Activated T-cell treated with anti-CD3 and anti-CD28 coated beads, Interleukin-2, amount 50 U/mL, for 72 hours (primary cell): ENCODE results near the gene ZNF358. TPM values are rescaled to one million over a fixed set of nuclear protein-coding genes. Genes with fewer than 3 reads are reported as not detected.
A peak's percentile ranks its signal among the peaks of the same experiment; 100 is the strongest.

Source experiments
- ATAC-seq, 2 donors: fragments of 150-1000 bp; cut with Tn5 transposase; replicated peaks in 1 of 2; 2 replicates each; pipeline ENCODE4 v1.10.0; 2021; ENCODE audit warnings: moderate library complexity in 2 of 2, mild to moderate bottlenecking in 1 of 2
- DNase-seq, 2 donors: peaks; one replicate each; pipeline ENCODE4 v3.0.0; 2021 to 2022; ENCODE audit warnings: mixed read lengths in 1 of 2
- H3K27ac Mint-ChIP-seq: one replicate; pipeline ENCODE4 v1.8.0; 2022; ENCODE audit warnings: mild to moderate bottlenecking, moderate library complexity, mixed read lengths
- H3K27me3 Mint-ChIP-seq: one replicate; pipeline ENCODE4 v1.8.0; 2022; ENCODE audit warnings: low read depth, mixed read lengths
- H3K36me3 Mint-ChIP-seq, 2 donors: one replicate each; pipeline ENCODE4 v1.8.0; 2022; ENCODE audit warnings: mixed read lengths in 2 of 2, mild to moderate bottlenecking in 1 of 2; ENCODE audit not compliant: insufficient read depth in 2 of 2
- H3K4me1 Mint-ChIP-seq: one replicate; pipeline ENCODE4 v1.8.0; 2022; ENCODE audit warnings: low read depth, mixed read lengths
- H3K4me3 Mint-ChIP-seq, 2 donors: one replicate each; pipeline ENCODE4 v1.8.0; 2022; ENCODE audit warnings: mild to moderate bottlenecking in 2 of 2, mixed read lengths in 2 of 2, moderate library complexity in 2 of 2
- H3K9me3 Mint-ChIP-seq, 2 donors: one replicate each; pipeline ENCODE4 v1.8.0; 2022; ENCODE audit warnings: mixed read lengths in 2 of 2
- total RNA-seq, 2 donors: library from RNA; stranded (reverse); gene quantifications; one replicate each; pipeline ENCODE4 v1.2.3, GENCODE V29; 2022

ZNF358 gene
- total RNA-seq, 2 donors from 2014 or later: 13.6 to 14.1 TPM

DNA sequence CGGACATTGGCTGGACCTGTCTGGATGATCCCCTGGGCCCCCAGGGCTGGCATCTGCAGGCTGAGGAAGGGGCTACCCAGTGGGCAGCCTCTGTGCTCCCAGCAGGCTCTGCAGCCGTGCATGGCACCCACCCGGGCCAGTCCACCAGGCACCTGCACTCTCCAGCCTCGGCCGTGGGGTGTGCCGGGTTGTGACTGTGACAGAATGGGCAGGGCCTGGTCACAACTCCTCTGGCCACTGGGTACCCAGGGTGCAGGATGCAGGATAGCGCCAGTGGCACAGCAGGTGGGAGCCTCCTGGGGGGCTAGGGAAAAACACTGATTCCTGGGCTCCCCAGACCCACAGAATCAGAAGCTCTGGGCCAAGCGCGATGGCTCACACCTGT, 37.1 kb upstream of the ZNF358 start:
- DNase-seq (no peak), ATAC-seq (no peak)
- Mint-ChIP-seq H3K4me1 (peaks cover 8% of the 10 kb centered on the region), H3K36me3 (no peaks in the 10 kb centered on the region), H3K27me3 (peaks cover 7% of the 10 kb centered on the region), H3K27ac (no peak overlapping the region), H3K9me3 (no peaks in the 10 kb centered on the region), H3K4me3 (no peak overlapping the region)

DNA sequence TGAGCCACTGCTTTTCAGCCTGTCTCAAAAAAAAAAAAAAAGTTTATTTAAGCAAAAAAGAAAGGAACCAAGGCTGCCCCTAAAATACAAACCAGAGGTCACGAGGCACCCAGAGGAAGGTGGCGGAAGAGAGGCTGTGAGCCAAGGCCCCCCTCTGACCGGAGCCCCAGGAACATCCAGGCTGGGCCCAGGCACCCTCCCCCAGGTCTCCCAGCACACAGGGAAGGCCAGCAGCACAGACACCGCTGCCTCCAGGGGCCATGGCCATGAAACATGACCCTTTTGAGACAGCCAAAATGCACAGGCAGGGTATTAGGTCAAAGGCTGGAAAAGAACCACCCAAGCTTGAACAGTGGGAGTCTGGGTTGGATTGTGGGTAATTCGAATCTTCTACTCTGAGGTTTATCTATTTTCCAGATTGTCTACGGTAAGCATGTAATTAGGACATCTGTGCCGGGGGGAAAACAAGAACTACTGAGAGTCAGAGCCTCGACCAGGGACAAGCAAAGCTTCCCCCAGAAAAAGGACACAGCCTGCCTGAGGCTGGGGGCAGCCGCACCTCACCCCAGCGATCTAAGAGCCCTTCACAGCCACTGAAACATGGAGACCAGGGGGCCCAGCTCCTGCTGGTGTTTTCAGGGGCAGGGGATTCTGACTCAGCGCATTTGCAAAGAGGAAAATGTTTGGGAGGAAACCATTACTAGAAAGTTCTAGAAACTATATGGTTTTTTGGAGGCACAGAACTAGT, 35.5 kb upstream of the ZNF358 start:
- H3K36me3 Mint-ChIP-seq: no peaks in the 10 kb centered on the region
- H3K4me3 Mint-ChIP-seq: no peak overlapping the region
- peaks cover 7% of the 10 kb centered on the region for H3K27me3 Mint-ChIP-seq
- no peaks in the 10 kb centered on the region for H3K9me3 Mint-ChIP-seq
- peak overlapping the region; percentile 56 for H3K27ac Mint-ChIP-seq
- DNase-seq (no peak), ATAC-seq (no peak)
- H3K4me1 Mint-ChIP-seq: peaks cover 8% of the 10 kb centered on the region

- no peak overlapping the region for H3K27ac Mint-ChIP-seq
These were observed 35.0 kb upstream of the ZNF358 start for GRCh38 chr19:7480970-7481255.

DNA sequence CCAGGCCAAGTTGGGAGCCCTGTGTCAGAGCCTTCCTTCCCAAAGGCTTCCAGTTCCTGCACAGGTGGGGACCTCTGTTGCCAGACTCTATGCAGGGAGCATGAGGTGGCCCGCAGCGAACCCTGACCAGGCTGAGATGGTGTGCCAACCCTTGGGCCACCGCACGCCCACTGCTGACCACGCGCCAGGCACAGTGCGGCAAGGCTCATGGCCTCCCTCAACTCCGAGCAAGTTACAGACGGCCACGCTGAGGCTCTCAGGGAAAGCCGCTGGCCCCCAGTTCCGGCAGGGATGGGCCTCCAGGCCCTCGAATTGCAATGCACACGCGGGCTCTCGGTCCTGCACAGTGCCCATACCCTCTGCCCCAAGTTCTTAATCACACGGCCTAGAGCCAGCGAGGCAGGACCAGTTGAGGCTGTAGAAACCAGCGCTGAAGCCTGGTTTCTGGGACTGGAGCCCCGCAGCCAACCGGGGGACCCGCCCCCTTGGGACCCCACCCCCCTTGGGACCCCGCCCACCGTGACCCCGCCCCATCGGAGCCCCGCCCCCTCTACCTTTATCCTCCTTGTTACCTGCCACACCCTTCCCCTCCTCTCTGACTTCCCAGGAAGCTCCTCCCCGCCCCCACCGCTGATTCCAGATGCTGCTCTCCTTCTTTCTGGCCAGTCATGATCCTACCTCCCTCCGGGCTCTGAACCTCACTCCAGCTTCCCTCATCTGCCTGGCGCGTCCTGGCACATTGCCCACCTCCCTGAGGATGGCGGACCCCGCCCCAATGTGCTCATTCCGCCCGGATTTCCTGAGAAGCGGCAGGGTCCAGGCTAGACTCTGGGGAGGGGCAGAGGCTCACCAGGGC, 33.1 kb upstream of the ZNF358 start:
- Mint-ChIP-seq H3K36me3 (no peaks in the 10 kb centered on the region), H3K27ac (no peak overlapping the region), H3K9me3 (no peaks in the 10 kb centered on the region), H3K4me1 (peaks cover 8% of the 10 kb centered on the region), H3K27me3 (peaks cover 7% of the 10 kb centered on the region), H3K4me3 (peak overlapping the region in 1 of 2 donors; percentile 63)
- DNase-seq: no peak
- ATAC-seq: peak; percentile 20 to 24

More at GRCh38 chr19:7480970-7481255, 35.0 kb upstream of the ZNF358 start:
- Mint-ChIP-seq H3K4me3 (no peak overlapping the region), H3K4me1 (peaks cover 8% of the 10 kb centered on the region), H3K27me3 (peaks cover 7% of the 10 kb centered on the region), H3K9me3 (no peaks in the 10 kb centered on the region), H3K36me3 (no peaks in the 10 kb centered on the region)
- ATAC-seq (no peak), DNase-seq (no peak)

- Mint-ChIP-seq H3K27ac (no peak overlapping the region), H3K9me3 (no peaks in the 10 kb centered on the region), H3K4me1 (peaks cover 8% of the 10 kb centered on the region), H3K4me3 (no peak overlapping the region), H3K27me3 (peaks cover 7% of the 10 kb centered on the region), H3K36me3 (no peaks in the 10 kb centered on the region)
- DNase-seq (no peak), ATAC-seq (peak in 1 of 2 donors; percentile 6)
These were observed 32.1 kb upstream of the ZNF358 start for GRCh38 chr19:7483720-7484201.

DNA sequence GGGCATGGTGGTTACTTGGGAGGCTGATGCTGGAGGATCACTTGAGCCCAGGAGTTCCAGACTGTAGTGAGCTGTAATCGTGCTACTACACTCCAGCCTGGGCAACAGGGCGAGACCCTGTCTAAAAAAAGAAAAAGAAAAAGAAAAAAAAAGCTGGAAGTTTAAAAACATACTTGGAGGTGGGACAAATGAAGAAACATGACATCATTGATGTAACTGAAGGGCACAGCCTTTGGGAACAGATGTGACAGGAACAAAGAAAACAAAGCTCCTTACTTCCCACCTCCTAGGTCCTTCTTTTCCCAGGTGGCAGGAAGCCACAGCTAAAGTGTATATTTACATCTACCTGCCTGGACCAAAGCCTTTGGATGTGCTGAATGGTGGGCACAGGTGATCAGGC, 29.0 kb upstream of the ZNF358 start:
- peak overlapping the region; percentile 46 for H3K27ac Mint-ChIP-seq

DNA sequence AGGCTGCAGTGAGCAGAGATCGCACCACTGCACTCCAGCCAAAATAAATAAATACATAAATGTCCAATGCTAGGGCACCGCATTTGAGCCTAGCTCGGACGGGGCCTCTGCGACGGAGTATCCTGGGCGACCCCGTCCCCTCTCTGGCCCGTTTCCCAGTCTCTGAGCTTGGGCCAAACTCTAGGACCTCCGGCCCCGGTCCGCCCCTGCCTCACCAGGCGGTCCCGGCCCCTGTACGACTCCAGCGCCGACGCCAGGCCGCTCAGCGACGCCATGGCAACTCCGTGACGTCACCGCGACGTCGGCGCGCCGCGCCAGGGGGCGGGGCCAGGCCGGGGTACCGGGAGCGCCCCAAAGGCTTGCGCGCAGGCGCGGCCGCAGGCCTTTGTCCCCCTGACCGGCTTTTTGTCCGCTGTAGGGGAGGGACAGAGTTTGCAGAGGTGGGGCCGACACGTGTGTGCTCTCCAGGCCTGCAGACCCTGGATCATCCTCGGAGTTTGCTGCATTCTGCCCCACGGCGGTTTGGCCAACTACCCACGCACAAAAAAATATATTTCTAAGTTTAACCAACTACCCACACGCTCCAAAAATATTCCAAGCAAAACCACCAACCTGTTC, 27.1 kb upstream of the ZNF358 start, which contains the start of gene PEX11G:
PEX11G (minus strand) TSS at position 300 of the 618 bp plus-strand sequence; CDS start at position 275, 25 bp downstream.
- H3K4me3 Mint-ChIP-seq: peak within 1 kb of the TSS; percentile 77 to 93
- H3K9me3 Mint-ChIP-seq: peaks cover 0 to 2% of the 10 kb centered on the region in 2 donors
- ATAC-seq (peak; percentile 80 to 83), DNase-seq (peak; percentile 91 to 97)
- H3K27me3 Mint-ChIP-seq: no peaks in the 10 kb centered on the region
- peak within 1 kb of the TSS; percentile 94 for H3K27ac Mint-ChIP-seq
- H3K4me1 Mint-ChIP-seq: peaks cover 40% of the 10 kb centered on the region
- H3K36me3 Mint-ChIP-seq: no peaks in the 10 kb centered on the region

More for the DNA sequence above, 29.0 kb upstream of the ZNF358 start:
- Mint-ChIP-seq H3K27me3 (peaks cover 7% of the 10 kb centered on the region), H3K9me3 (peaks cover 0 to 2% of the 10 kb centered on the region in 2 donors), H3K36me3 (no peaks in the 10 kb centered on the region), H3K4me1 (peaks cover 31% of the 10 kb centered on the region), H3K4me3 (no peak overlapping the region)
- ATAC-seq: no peak
- DNase-seq: no peak

DNA sequence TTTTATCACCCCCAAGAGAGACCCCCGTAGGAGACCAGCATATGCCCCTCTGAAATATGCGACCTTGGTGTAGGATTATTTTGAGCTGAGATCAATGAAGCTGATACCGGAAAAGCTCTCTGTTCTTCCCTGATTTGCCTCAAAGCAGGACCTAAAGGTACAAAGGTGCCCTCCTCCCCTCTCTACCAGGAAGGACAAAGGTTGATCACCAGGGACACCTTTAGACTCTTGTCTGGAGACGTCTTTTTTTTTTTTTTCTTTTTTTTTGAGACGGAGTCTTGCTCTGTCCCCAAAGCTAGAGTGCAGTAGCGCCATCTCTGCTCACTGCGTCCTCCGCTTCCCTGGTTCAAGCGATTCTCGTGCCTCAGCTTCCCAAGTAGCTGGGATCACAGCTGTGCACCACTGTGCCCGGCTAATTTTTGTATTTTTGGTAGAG, 26.3 kb upstream of the ZNF358 start:
- H3K27me3 Mint-ChIP-seq: no peaks in the 10 kb centered on the region
- peaks cover 40% of the 10 kb centered on the region for H3K4me1 Mint-ChIP-seq
- H3K36me3 Mint-ChIP-seq: no peaks in the 10 kb centered on the region
- peaks cover 0 to 2% of the 10 kb centered on the region in 2 donors for H3K9me3 Mint-ChIP-seq
- DNase-seq (no peak), ATAC-seq (no peak)
- H3K4me3 Mint-ChIP-seq: peak overlapping the region; percentile 77 to 93
- peak overlapping the region; percentile 94 for H3K27ac Mint-ChIP-seq

- peak overlapping the region; percentile 27 for H3K27ac Mint-ChIP-seq
- peak; percentile 80 to 82 for ATAC-seq
- H3K36me3 Mint-ChIP-seq: no peaks in the 10 kb centered on the region
These were observed 23.8 kb upstream of the ZNF358 start for GRCh38 chr19:7492142-7492541.

GRCh38 chr19:7492558-7492957, 23.3 kb upstream of the ZNF358 start:
- Mint-ChIP-seq H3K27me3 (peaks cover 7% of the 10 kb centered on the region), H3K36me3 (no peaks in the 10 kb centered on the region), H3K4me3 (peak overlapping the region; percentile 17 to 28), H3K4me1 (peaks cover 40% of the 10 kb centered on the region), H3K9me3 (peaks cover 0 to 2% of the 10 kb centered on the region in 2 donors), H3K27ac (no peak overlapping the region)
- ATAC-seq (no peak), DNase-seq (no peak)

More at GRCh38 chr19:7492142-7492541, 23.8 kb upstream of the ZNF358 start:
- peak overlapping the region in 1 of 2 donors; percentile 7 for H3K4me3 Mint-ChIP-seq
- DNase-seq: peak; percentile 73 to 78
- peaks cover 0 to 2% of the 10 kb centered on the region in 2 donors for H3K9me3 Mint-ChIP-seq
- H3K4me1 Mint-ChIP-seq: peaks cover 40% of the 10 kb centered on the region
- H3K27me3 Mint-ChIP-seq: peaks cover 7% of the 10 kb centered on the region

DNA sequence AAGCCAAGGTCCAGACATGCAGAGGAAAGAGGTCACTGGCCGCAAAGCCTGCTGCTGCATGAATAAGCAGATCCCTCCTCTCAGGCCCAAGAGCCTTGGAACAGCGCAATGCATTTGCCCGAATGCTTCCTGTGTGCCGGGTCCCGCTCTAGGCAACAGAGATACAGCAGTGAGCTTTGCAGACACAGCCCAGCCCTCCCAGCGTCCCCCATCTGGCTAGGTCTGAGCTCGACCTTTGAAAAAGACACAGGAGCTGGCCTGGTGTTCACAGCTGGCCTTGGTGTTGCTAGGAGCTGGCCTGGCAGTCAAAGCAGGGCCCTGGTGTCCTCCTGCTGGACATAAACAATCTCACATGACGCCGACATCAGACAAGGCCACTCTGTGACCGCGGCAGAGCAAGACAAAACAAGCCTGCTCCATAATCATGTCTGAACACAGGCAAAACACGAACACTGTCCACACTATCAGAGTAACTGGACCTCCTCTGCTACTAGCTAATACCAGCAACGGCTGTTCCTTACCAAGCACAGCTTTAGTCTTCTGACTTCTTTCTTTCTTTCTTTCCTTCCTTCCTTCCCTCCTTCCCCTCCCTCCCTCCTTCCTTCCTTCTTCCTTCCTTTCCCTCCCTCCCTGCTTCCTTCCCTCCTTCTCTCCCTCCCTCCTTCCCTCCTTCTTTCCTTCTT, 21.3 kb upstream of the ZNF358 start:
- no peak for DNase-seq
- H3K4me1 Mint-ChIP-seq: peaks cover 34% of the 10 kb centered on the region
- H3K9me3 Mint-ChIP-seq: peaks cover 0 to 2% of the 10 kb centered on the region in 2 donors
- H3K27me3 Mint-ChIP-seq: peaks cover 20% of the 10 kb centered on the region
- no peak overlapping the region for H3K27ac Mint-ChIP-seq
- no peak overlapping the region for H3K4me3 Mint-ChIP-seq
- no peak for ATAC-seq
- H3K36me3 Mint-ChIP-seq: no peaks in the 10 kb centered on the region

- peaks cover 13% of the 10 kb centered on the region for H3K4me1 Mint-ChIP-seq
- no peak overlapping the region for H3K27ac Mint-ChIP-seq
- no peaks in the 10 kb centered on the region for H3K9me3 Mint-ChIP-seq
- peaks cover 30% of the 10 kb centered on the region for H3K27me3 Mint-ChIP-seq
- H3K36me3 Mint-ChIP-seq: peaks cover 0 to 2% of the 10 kb centered on the region in 2 donors
- ATAC-seq: peak in 1 of 2 donors; percentile 26
- DNase-seq: no peak
- no peak overlapping the region for H3K4me3 Mint-ChIP-seq
These were observed 18.6 kb upstream of the ZNF358 start for GRCh38 chr19:7497292-7497691.
